ENCODE results near the gene ARHGEF4. TPM values are rescaled to one million over a fixed set of nuclear protein-coding genes. Genes with fewer than 3 reads are reported as not detected.

Gene ARHGEF4
- total RNA-seq, 1 experiment from 2014 or later = 26.6 TPM

DNA sequence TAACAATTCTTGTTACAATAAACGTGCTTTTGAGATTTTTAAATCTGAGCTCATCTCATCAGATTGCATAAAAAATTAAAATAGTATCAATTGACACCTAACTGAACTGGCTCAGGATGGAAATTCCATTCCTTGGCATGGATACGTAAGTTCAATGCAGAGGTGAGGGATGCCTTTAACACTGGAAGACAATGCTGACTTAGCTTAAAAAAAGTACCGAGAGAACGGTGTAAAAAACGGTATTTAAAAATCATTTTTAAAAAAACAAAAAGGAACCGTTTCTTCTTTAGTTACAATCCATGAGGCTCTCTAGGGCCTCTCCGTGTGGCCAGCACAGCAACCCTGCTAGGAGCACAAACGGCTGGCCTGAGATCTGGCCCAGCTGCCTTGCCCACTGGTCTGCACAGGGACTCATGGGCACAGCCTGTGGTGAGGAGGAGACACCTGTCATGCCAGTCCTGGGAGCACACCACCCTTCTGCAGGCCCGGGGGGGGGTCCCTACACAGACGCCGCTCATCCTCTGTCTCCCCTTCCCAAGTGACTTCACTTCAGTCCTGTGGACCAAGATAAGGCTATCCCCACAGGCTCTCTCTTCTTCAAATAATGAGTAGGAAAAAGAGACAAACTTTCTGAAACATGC lies 211.3 kb downstream of the ARHGEF4 start:
- H3K9me2 ChIP-seq (ENCODE audit: insufficient read depth) = no peaks in the 10 kb centered on the region
- H3K36me3 ChIP-seq (ENCODE audit: control insufficient read depth in 1 of 2, insufficient read depth in 2 of 2, low read length in 2 of 2) = peaks cover 21 to 24% of the 10 kb centered on the region in 2 experiments; a peak in 3 of 4 replicates
- ATAC-seq (no peak), DNase-seq (ENCODE audit: low read depth, low spot score) (no peak)
- H3K4me2 ChIP-seq (ENCODE audit: low read length) = no peak overlapping the region
- no peaks in the 10 kb centered on the region for H3K4me1 ChIP-seq (ENCODE audit: control insufficient read depth in 1 of 2, insufficient read depth in 2 of 2, low read length in 2 of 2)
- TF ChIP-seq CEBPB (IDR thresholded peaks at IDR 0.05; ENCODE audit: low read depth) = no peak
- no peak for TF ChIP-seq FOSL1 (IDR thresholded peaks at IDR 0.05; ENCODE audit: low read depth)
- no peak for TF ChIP-seq YY1 (IDR thresholded peaks at IDR 0.05; ENCODE audit: extremely low read depth, insufficient replicate concordance, low read depth, low read length)
- TF ChIP-seq ZNF274 (IDR thresholded peaks at IDR 0.05; ENCODE audit: low read depth, low read length) = no peak
- TF ChIP-seq EZH2phosphoT487 (IDR thresholded peaks at IDR 0.05; ENCODE audit: borderline replicate concordance) = no peak
- no peak for TF ChIP-seq TCF7L2 (IDR thresholded peaks at IDR 0.05; ENCODE audit: borderline replicate concordance, extremely low read depth, insufficient read depth, insufficient read length)
- no peak for TF ChIP-seq SP1 (IDR thresholded peaks at IDR 0.05; ENCODE audit: low read depth)
- TF ChIP-seq, protein P1, sequence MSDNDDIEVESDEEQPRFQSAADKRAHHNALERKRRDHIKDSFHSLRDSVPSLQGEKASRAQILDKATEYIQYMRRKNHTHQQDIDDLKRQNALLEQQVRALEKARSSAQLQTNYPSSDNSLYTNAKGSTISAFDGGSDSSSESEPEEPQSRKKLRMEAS (IDR thresholded peaks at IDR 0.05) = no peak
- TF ChIP-seq, protein P2, sequence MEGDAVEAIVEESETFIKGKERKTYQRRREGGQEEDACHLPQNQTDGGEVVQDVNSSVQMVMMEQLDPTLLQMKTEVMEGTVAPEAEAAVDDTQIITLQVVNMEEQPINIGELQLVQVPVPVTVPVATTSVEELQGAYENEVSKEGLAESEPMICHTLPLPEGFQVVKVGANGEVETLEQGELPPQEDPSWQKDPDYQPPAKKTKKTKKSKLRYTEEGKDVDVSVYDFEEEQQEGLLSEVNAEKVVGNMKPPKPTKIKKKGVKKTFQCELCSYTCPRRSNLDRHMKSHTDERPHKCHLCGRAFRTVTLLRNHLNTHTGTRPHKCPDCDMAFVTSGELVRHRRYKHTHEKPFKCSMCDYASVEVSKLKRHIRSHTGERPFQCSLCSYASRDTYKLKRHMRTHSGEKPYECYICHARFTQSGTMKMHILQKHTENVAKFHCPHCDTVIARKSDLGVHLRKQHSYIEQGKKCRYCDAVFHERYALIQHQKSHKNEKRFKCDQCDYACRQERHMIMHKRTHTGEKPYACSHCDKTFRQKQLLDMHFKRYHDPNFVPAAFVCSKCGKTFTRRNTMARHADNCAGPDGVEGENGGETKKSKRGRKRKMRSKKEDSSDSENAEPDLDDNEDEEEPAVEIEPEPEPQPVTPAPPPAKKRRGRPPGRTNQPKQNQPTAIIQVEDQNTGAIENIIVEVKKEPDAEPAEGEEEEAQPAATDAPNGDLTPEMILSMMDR (IDR thresholded peaks at IDR 0.05 in 2 of 3, conservative IDR thresholded peaks at IDR 0.05 in 1 of 3; ENCODE audit: borderline replicate concordance in 1 of 3, insufficient read depth in 1 of 3, low read depth in 2 of 3, low read length in 2 of 3) = no peak
- TF ChIP-seq POLR2A (IDR thresholded peaks at IDR 0.05; ENCODE audit: borderline replicate concordance, extremely low read depth, insufficient read depth, insufficient read length) = no peak
- no peak for TF ChIP-seq EZH2 (IDR thresholded peaks at IDR 0.05)
- TF ChIP-seq, protein P3, sequence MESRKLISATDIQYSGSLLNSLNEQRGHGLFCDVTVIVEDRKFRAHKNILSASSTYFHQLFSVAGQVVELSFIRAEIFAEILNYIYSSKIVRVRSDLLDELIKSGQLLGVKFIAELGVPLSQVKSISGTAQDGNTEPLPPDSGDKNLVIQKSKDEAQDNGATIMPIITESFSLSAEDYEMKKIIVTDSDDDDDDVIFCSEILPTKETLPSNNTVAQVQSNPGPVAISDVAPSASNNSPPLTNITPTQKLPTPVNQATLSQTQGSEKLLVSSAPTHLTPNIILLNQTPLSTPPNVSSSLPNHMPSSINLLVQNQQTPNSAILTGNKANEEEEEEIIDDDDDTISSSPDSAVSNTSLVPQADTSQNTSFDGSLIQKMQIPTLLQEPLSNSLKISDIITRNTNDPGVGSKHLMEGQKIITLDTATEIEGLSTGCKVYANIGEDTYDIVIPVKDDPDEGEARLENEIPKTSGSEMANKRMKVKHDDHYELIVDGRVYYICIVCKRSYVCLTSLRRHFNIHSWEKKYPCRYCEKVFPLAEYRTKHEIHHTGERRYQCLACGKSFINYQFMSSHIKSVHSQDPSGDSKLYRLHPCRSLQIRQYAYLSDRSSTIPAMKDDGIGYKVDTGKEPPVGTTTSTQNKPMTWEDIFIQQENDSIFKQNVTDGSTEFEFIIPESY (IDR thresholded peaks at IDR 0.05; ENCODE audit: extremely low read depth, insufficient replicate concordance, low read length) = no peak
- no peak for TF ChIP-seq POLR2AphosphoS5 (IDR thresholded peaks at IDR 0.05; ENCODE audit: low read depth, low read length)
- TF ChIP-seq CBX3 (IDR thresholded peaks at IDR 0.05; ENCODE audit: low read depth) = no peak
- TF ChIP-seq JUND (IDR thresholded peaks at IDR 0.05) = no peak
- TF ChIP-seq, protein P4, sequence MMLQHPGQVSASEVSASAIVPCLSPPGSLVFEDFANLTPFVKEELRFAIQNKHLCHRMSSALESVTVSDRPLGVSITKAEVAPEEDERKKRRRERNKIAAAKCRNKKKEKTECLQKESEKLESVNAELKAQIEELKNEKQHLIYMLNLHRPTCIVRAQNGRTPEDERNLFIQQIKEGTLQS (IDR thresholded peaks at IDR 0.05) = no peak
- no peak for TF ChIP-seq RAD21 (IDR thresholded peaks at IDR 0.05; ENCODE audit: low read depth)
- TF ChIP-seq SRF (IDR thresholded peaks at IDR 0.05; ENCODE audit: low read depth) = no peak
- TF ChIP-seq EGR1 (IDR thresholded peaks at IDR 0.05; ENCODE audit: low read depth) = no peak
- no peak overlapping the region for H3K4me3 ChIP-seq (replicated peaks in 1 of 2; ENCODE audit: low read depth in 1 of 2, low read length in 2 of 2)
- no peak overlapping the region for H2AFZ ChIP-seq (ENCODE audit: low read depth, low read length, poor library complexity, severe bottlenecking)
- ChIA-PET POLR2A (no interaction called here), RAD21 (ENCODE audit: low non-redundant PET in 1 of 2, low total read pairs in 2 of 2, uncharacterized antibody in 2 of 2, unreplicated experiment in 2 of 2) (interaction anchor here in 1 of 2 experiments (0.6 kb wide), 1 partner anchor 25 kb away, joined by 3 read pairs; no protein-coding TSS in a partner anchor), CTCF (no interaction called here)
- no peak overlapping the region for H3K9ac ChIP-seq (ENCODE audit: low read length)
- H3K27me3 ChIP-seq (ENCODE audit: insufficient read depth, low read length) = no peaks in the 10 kb centered on the region
- H3K79me2 ChIP-seq (ENCODE audit: insufficient read depth, low read length) = peaks cover 28% of the 10 kb centered on the region; the same call in 1 of the 2 replicates
- H4K20me1 ChIP-seq (ENCODE audit: insufficient read depth) = peaks cover 3% of the 10 kb centered on the region; the same call in 1 of the 2 replicates
- H3K27ac ChIP-seq (ENCODE audit: low read depth, low read length) = no peak overlapping the region
- H3K9me3 ChIP-seq (ENCODE audit: control insufficient read depth in 1 of 2, insufficient read depth in 1 of 2, low read depth in 1 of 2, low read length in 2 of 2) = no peaks in the 10 kb centered on the region
- BruUV-seq (replicated peaks) = no TSS peak
- intact Hi-C loops (cut with micrococcal nuclease) = loop anchor here (5.0 kb wide), 1 partner anchor 251 kb away; no protein-coding TSS in a partner anchor

All from HCT116 (cell line).